OCI-LY3 (cell line): Measurements from ENCODE around the gene ZP3.
"Not testable (repeated sequence)": the region's sequence is repeated elsewhere in the genome, so short reads cannot be mapped to it uniquely, and the experiment has no call there.

ENCODE experiments used
- H2AFZ ChIP-seq: fragments of 200-600, 300-600 bp; shearing (Covaris generic); 2 replicates; pipeline ENCODE4 v1.6.0; 2014; ENCODE audit warnings: antibody characterized with exemption, low read depth, low read length
- H3K27ac ChIP-seq: fragments of 200-600, 300-600 bp; sonication (generic); 2 replicates; pipeline ENCODE4 v1.5.1; 2014; ENCODE audit warnings: mild to moderate bottlenecking, low read length, moderate library complexity, mixed read lengths
- H3K27me3 ChIP-seq: fragments of 200-600, 300-600 bp; sonication (generic); 2 replicates; pipeline ENCODE4 v1.6.1; 2014; ENCODE audit warnings: low read depth, low read length, mixed read lengths
- H3K36me3 ChIP-seq: fragments of 200-600, 300-600 bp; sonication (generic); replicated peaks from 2 replicates; pipeline ENCODE3; 2014; ENCODE audit warnings: low read depth, low read length, mixed read lengths
- H3K4me1 ChIP-seq: fragments of 300-600, 200-600 bp; sonication (generic); 2 replicates; pipeline ENCODE4 v1.6.1; 2014; ENCODE audit warnings: low read length, mixed read lengths
- H3K4me2 ChIP-seq: fragments of 200-600, 300-600 bp; sonication (generic); 2 replicates; pipeline ENCODE4 v1.6.1; 2014; ENCODE audit warnings: low read length, mixed read lengths
- H3K4me3 ChIP-seq: fragments of 300-600, 200-600 bp; sonication (generic); 2 replicates; pipeline ENCODE4 v1.5.1; 2014; ENCODE audit warnings: antibody characterized with exemption, mild to moderate bottlenecking, low read length, moderate library complexity
- H3K79me2 ChIP-seq: fragments of 300-600, 200-600 bp; shearing (Covaris generic); 2 replicates; pipeline ENCODE4 v1.6.1; 2014; ENCODE audit warnings: mild to moderate bottlenecking, low read length, mixed read lengths
- H3K9ac ChIP-seq: fragments of 300-600, 200-600 bp; shearing (Covaris generic); 2 replicates; pipeline ENCODE4 v1.6.0; 2014; ENCODE audit warnings: mild to moderate bottlenecking, low read length, moderate library complexity
- H3K9me3 ChIP-seq: fragments of 200-600, 300-600 bp; shearing (Covaris generic); 2 replicates; pipeline ENCODE4 v1.6.1; 2014; ENCODE audit warnings: low read length, mixed read lengths; ENCODE audit not compliant: insufficient read depth
- H4K20me1 ChIP-seq: fragments of 200-600, 300-600 bp; sonication (generic); 2 replicates; pipeline ENCODE4 v1.6.1; 2016; ENCODE audit warnings: low read length, mixed read lengths; ENCODE audit not compliant: insufficient read depth
- CTCF ChIP-seq: fragments of 200-600, 300-600 bp; sonication (generic); IDR thresholded peaks from 2 replicates; pipeline ENCODE4 v1.5.1; 2014; ENCODE audit warnings: antibody characterized with exemption, low read length, low read depth

The ZP3 gene

GRCh38 chr7:76437873-76438272 lies 13.1 kb downstream of the ZP3 start:
- not testable (repeated sequence) for H2AFZ ChIP-seq, H3K36me3 ChIP-seq, H3K9me3 ChIP-seq, H3K4me2 ChIP-seq, H3K4me1 ChIP-seq, H3K27ac ChIP-seq, H3K9ac ChIP-seq, H3K27me3 ChIP-seq, H3K4me3 ChIP-seq, H3K79me2 ChIP-seq, H4K20me1 ChIP-seq
- peak; percentile 43 for TF ChIP-seq CTCF

GRCh38 chr7:76439120-76439888 lies 14.6 kb downstream of the ZP3 start:
- H4K20me1 ChIP-seq, H3K9ac ChIP-seq, H3K4me2 ChIP-seq, H3K27me3 ChIP-seq, H3K4me1 ChIP-seq, H2AFZ ChIP-seq, H3K27ac ChIP-seq, H3K4me3 ChIP-seq, H3K9me3 ChIP-seq, H3K36me3 ChIP-seq, H3K79me2 ChIP-seq: not testable (repeated sequence)

GRCh38 chr7:76440404-76440803 lies 15.7 kb downstream of the ZP3 start:
- not testable (repeated sequence) for H3K27me3 ChIP-seq, H3K79me2 ChIP-seq, H3K4me2 ChIP-seq, H4K20me1 ChIP-seq, H3K9ac ChIP-seq, H3K9me3 ChIP-seq, H3K4me1 ChIP-seq, H3K4me3 ChIP-seq, H3K36me3 ChIP-seq, H3K27ac ChIP-seq, H2AFZ ChIP-seq

- not testable (repeated sequence) for H3K27me3 ChIP-seq, H3K9ac ChIP-seq, H3K4me1 ChIP-seq, H4K20me1 ChIP-seq, H3K79me2 ChIP-seq, H3K36me3 ChIP-seq, H3K4me2 ChIP-seq, H3K4me3 ChIP-seq, H2AFZ ChIP-seq, H3K9me3 ChIP-seq, H3K27ac ChIP-seq
These were observed 17.0 kb downstream of the ZP3 start for GRCh38 chr7:76441792-76442191.

GRCh38 chr7:76442664-76443446 lies 18.1 kb downstream of the ZP3 start:
- not testable (repeated sequence) for H4K20me1 ChIP-seq, H3K36me3 ChIP-seq, H3K27ac ChIP-seq, H3K9ac ChIP-seq, H3K79me2 ChIP-seq, H3K4me3 ChIP-seq, H2AFZ ChIP-seq, H3K27me3 ChIP-seq, H3K4me2 ChIP-seq, H3K4me1 ChIP-seq, H3K9me3 ChIP-seq

- H3K4me1 ChIP-seq, H3K9ac ChIP-seq, H2AFZ ChIP-seq, H3K9me3 ChIP-seq, H3K79me2 ChIP-seq, H3K36me3 ChIP-seq, H3K27me3 ChIP-seq, H3K27ac ChIP-seq, H4K20me1 ChIP-seq, H3K4me3 ChIP-seq, H3K4me2 ChIP-seq: not testable (repeated sequence)
These were observed 19.1 kb downstream of the ZP3 start for GRCh38 chr7:76443846-76444245.

GRCh38 chr7:76445577-76446008 lies 20.8 kb downstream of the ZP3 start:
- H3K4me1 ChIP-seq, H4K20me1 ChIP-seq, H2AFZ ChIP-seq, H3K36me3 ChIP-seq, H3K79me2 ChIP-seq, H3K27me3 ChIP-seq, H3K9me3 ChIP-seq: not testable (repeated sequence)
- H3K4me3 ChIP-seq = peak overlapping the region; percentile 20; the same call in 1 of the 2 replicates
- H3K9ac ChIP-seq = peak overlapping the region; percentile 49; the same call in 1 of the 2 replicates
- H3K4me2 ChIP-seq = peak overlapping the region; percentile 51
- H3K27ac ChIP-seq = peak overlapping the region; percentile 60

GRCh38 chr7:76457017-76457416 lies 32.3 kb downstream of the ZP3 start:
- H3K9me3 ChIP-seq, H3K9ac ChIP-seq, H3K79me2 ChIP-seq, H4K20me1 ChIP-seq, H3K27ac ChIP-seq, H2AFZ ChIP-seq, H3K4me2 ChIP-seq, H3K4me3 ChIP-seq, H3K27me3 ChIP-seq, H3K4me1 ChIP-seq, H3K36me3 ChIP-seq: not testable (repeated sequence)

- H3K9me3 ChIP-seq, H2AFZ ChIP-seq, H3K4me2 ChIP-seq, H4K20me1 ChIP-seq, H3K27me3 ChIP-seq, H3K27ac ChIP-seq, H3K79me2 ChIP-seq, H3K36me3 ChIP-seq, H3K9ac ChIP-seq, H3K4me3 ChIP-seq, H3K4me1 ChIP-seq: not testable (repeated sequence)
These were observed 33.8 kb downstream of the ZP3 start for GRCh38 chr7:76458504-76458903.
